DLD1 (cell line): Measurements from ENCODE around the gene ACSF3.

Experiments
- in situ Hi-C: cut with HindIII; loops from 2 replicates; pipeline ENCODE4 v1.10.0; 2017; ENCODE audit warnings: low sequenced_read_pairs

ACSF3 gene

GRCh38 chr16:89197633-89198416, 104.2 kb downstream of the ACSF3 start:
- in situ Hi-C loops = no loop called here

DNA sequence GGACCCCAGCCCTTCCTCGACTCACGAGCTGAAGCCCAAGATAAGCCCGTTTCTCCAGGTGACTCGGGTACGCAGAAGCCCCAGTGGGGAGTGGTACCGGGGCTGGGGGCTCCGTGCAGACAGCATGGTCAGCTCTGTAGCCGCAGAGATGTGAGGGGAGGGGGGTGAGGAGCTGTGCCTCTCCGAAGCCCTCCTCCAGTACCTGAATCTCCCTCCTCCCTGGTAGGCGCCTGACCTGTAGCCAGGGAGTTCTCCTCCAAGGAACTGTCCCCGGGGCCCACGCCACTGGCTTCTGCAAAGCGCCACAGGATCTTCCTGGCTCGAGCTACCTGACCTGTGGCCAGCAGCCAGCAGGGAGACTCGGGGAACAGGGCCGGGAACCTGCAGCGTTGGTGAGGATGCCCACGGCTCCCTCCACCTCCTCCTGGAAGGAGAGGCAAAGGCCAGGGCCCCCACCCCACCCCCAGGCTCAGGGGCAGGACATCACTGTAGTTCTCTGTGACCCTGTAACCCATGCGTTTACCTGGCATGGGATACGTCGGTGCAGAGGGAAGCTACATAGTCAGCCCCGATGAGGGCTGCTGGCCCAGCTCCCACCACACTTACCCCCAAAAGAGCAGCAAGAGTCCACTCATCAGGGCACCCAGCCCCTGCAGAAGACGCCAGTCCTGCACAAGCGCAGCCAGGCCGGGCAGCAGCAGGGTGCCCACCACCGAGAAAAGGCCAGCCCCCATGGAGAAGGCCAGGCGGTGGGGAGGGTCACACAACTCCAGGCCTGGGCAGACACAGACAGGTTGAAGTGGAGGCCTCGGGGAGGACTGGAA, 105.0 kb downstream of the ACSF3 start:
- in situ Hi-C loops = no loop called here

- in situ Hi-C loops = no loop called here
Observed at GRCh38 chr16:89199241-89200123, 105.8 kb downstream of the ACSF3 start.

DNA sequence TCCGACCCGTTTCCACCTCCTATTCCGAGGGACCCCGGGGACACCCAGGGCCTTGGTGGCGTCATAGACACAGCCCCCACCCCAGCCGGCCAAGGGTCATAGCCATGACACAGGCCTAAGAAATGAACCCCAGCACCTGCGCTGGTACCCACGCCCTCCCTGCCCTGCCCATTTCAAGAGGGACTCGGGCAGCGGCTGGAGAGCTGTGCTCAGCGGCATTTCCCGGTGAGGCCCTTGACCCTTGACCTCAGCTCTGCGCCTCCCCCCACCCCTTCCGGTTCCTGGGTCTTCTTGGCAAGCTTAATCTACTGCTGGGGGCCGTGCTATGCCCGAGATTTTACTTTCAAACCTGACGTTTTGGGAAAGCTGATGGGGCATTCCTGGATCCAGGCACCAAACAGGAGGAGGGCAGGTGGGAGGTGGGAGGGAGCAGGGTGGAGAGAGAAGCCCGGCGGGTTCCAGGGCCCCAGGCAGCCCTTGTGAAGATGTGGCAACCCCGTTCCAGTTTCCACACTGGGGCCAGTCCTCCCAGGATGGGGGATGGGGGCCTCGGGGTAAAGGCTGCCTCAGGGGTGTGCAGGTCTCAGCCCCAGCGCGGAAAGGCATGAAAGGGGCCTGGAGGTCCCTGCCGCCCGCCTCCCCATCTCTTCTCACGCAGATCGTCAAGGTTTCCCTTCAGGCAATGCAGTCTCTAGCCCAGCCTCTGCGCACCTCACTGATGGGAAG, 106.6 kb downstream of the ACSF3 start, which contains the start of gene SLC22A31:
Gene SLC22A31, minus strand, starts transcription at position 414 of the 726 bp plus-strand sequence. Its CDS starts 36 bp downstream, at position 378.
- in situ Hi-C loops = no loop called here

GRCh38 chr16:89200850-89201411, 107.3 kb downstream of the ACSF3 start:
- in situ Hi-C loops = no loop called here

DNA sequence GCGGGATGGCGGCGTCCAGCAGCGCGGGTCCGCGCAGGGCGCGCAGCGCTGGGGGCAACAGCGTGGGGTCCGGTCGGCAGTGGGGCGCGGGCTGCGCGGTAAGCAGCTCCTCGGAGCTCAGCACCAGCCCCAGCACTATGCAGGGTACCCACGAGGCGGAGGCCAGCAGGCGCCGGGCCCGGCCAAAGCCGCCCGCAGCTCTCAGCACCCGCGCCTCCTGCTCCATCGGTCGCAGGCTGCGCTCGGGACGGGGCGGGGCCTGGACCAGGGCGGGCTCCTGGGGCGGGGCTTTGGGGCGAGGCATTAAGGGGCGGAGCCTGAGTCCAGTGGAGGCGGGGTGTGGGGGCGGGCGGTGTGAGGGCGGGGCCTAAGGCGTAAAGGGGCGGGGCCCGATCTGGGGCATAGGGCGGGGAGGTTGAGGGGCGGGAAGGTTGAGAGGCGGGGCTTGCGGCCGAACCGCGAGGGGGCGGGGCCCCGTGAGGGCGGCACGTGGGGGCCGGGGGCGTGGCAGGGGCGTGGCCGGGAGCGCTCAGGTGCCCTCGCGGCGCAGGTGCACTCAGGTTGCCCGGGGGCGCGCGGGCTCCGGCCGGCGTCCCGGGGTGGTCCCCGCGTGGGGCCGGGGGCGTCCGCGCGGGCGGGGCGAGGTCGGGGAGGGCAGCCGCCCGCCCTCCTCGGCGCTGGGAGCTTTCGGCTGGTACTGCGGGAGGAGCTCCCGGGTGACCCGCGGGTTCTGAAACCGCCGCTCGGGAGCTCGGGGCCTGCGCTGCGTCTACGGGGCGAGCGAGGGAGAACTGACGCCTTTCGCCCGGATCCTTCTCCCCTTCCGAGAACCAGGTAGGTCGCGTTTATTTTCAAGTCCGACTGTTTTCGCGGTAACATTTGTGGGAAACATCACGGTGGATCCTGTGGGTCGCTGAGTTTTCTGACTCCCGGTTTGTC, 108.1 kb downstream of the ACSF3 start:
- in situ Hi-C loops = no loop called here

DNA sequence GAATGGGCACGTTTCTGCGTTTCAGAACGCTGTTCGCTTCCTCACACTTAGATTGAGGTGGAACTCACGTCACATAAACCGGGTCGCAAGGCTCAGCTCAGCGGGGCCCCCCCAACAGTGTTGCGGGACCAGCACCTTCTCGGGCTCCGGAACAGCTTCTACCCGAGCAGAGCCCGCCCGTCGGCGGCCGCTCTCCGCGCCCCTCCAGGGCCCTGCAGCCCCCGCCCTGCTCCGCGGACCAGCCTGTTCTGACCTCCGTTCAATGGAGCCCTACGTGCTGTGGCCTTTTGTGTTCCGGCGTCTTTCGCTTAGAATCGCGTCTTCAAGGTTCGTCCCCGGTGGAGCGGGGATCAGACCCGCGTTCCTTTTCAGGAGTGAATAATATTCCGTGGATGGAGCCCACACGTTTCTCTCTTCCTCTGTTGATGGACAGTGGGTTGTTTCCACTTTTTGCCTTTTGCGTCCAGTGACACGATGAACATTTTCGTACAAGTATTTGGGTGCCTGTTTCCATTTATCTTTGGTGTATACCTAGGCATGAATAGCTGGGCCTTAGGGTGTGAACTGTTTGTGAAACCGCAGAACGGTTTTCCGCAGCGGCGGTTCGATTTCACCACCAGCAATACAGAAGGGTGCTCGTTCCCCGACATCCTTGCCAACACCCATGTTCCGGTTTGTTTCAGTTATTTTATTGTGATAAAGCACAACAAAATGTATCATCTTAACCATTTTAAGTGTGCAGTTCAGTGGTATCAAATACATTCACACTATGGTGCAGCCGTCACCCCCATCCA, 109.0 kb downstream of the ACSF3 start:
- in situ Hi-C loops = no loop called here
